ENCODE data around the gene C1QTNF2.

DNA sequence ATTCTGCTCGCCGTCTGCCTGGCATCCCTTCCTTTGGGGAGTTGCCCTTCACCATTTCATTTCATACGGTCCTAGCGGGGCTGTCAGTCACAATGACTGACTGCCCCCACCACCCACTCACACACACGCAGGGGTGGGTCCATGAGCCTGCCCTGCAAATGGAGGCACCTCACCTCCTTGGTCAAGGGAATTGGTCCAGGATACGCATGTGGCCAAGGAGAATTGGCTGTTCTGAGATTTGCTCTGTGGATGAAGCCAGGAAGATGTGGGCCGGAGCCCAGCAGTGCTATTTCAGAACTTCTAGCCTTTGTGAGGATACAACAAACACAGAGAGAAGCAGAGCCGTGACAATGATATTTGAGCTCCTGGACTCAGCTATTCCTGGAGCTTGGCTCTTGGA lies 17.0 kb downstream of the C1QTNF2 start:
- TF ChIP-seq POLR2A (IDR thresholded peaks at IDR 0.05) (no peak), EP300 (IDR thresholded peaks at IDR 0.05) (no peak)
- TF ChIP-seq, protein P1, sequence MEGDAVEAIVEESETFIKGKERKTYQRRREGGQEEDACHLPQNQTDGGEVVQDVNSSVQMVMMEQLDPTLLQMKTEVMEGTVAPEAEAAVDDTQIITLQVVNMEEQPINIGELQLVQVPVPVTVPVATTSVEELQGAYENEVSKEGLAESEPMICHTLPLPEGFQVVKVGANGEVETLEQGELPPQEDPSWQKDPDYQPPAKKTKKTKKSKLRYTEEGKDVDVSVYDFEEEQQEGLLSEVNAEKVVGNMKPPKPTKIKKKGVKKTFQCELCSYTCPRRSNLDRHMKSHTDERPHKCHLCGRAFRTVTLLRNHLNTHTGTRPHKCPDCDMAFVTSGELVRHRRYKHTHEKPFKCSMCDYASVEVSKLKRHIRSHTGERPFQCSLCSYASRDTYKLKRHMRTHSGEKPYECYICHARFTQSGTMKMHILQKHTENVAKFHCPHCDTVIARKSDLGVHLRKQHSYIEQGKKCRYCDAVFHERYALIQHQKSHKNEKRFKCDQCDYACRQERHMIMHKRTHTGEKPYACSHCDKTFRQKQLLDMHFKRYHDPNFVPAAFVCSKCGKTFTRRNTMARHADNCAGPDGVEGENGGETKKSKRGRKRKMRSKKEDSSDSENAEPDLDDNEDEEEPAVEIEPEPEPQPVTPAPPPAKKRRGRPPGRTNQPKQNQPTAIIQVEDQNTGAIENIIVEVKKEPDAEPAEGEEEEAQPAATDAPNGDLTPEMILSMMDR (IDR thresholded peaks at IDR 0.05) = no peak
